Stimulated activated CD4-positive, alpha-beta T cell treated with anti-CD3 and anti-CD28 coated beads, Interleukin-12 subunit alpha, Interleukin-12 subunit beta, amount 100 ng/mL, for 4 hours (primary cell): Measurements from ENCODE around the gene SLC2A4.

Source experiments
- DNase-seq: peaks from one replicate; pipeline ENCODE4 v3.0.0-alpha.2; 2020

Gene SLC2A4

DNA sequence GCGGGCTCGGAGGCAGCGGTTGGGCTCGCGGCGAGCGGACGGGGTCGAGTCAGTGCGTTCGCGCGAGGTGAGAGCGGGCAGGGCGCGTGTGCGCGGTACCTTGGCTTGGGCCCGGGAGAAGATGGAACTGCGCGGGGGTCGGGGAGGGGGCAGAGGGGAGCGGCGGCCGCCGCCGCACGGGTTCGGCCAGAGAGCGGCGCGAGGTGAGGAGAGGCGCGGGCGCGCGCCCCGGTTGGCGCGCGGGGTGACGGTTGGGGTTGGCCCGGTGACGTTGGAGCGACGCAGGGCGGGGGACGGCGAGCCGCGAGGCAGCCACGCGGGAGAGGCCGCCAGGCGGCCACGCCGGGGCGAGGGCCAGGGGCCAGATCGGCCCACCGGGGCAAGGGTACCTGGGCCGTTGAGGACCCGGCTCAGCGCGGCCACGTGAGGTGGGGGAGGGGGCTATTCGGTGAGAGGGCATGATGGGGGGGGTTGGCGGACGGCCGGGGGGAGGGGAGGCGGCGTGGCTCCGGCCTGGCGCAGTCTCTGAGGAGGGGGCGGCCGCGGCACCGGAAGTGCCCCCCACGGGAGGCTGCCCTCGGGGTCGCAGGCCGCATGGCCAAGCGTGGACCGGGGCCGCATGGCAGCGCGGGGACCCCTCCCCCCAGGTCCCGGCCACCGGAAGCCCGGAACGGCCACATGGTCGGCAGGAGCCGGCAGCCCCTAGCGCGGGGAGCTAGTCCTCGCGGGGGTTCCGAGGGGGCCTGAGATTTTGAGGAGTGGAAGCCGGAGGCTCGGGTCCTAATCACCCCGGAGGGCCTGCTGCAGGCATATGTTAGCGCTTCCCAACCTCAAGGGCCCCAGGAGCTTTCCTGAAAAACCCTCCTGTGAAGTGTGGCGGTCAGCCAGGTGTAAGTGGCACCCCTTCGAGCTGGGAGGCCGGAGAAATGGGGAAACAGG lies 26.4 kb downstream of the SLC2A4 start:
- DNase-seq: peak; percentile 46

DNA sequence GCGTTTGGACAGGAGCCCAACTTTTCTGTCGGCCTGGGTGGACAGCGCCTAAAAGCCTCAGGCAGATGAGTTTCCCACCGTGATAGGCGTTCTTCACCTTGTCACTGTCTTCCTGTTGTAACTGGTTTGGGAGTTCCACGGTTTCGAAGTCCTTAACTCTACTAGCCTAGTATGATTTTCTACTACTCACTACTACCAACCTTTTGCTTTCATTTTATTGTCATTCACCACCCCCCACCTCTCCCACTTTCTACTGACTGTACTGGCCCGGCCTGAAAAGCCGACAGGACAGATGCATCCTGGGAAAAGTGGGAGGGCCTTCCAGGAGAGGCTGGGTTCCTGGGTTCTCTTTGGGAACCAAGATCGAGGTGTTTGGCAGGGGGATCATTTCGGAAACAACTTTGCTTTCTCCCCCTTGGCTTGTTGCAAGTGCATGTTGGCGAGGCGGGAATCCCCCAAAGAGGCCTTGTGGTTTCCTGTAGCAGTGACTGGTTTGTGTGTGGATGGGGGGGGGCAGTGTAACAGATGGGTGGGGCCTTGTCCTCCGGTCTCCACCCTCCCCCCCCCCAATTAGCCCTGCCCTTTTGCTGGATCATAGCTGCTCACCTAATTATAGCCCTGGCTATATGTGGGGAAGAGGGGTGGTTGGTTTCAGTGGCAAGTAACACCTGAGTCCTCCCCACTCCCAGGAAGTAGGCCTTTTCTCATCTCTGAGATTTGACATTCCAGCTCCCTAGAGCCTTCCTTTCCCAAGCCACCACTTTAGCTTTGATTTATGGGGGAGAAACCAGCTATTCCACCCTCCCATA lies 27.3 kb downstream of the SLC2A4 start:
- DNase-seq: peak; percentile 74

DNA sequence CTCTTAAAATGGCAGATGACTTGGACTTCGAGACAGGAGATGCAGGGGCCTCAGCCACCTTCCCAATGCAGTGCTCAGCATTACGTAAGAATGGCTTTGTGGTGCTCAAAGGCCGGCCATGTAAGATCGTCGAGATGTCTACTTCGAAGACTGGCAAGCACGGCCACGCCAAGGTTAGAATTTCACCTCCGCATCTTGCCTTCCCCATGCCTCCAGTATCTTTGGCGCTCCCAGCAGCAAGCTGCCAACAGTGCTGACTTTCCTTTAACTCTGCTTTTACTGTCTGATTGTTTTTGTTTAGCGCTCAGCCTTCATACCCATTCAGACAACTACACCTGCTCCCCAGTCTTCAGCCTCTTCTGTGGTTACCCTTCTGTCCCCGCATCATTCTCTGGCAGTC lies 28.1 kb downstream of the SLC2A4 start:
- DNase-seq: no peak

DNA sequence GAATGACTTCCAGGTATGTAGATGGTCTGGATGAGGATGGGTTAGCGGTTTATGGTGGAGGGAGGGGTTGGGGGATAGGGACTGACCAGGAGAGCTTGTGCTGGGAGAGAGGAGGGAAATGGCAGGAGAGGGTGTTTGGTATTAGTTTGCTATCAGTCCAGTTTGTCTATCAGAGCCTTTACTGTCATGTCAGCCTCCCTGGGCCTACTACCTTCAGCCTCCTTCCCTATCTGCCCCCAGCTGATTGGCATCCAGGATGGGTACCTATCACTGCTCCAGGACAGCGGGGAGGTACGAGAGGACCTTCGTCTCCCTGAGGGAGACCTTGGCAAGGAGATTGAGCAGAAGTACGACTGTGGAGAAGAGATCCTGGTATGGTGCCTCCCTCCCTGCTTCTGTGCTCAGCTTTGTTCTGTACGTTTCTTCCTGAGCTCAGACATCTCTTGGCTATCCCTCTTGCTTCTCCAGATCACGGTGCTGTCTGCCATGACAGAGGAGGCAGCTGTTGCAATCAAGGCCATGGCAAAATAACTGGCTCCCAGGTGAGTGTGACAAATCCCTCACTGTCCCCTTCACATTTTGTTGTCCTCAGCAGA lies 29.7 kb downstream of the SLC2A4 start:
- DNase-seq: no peak

DNA sequence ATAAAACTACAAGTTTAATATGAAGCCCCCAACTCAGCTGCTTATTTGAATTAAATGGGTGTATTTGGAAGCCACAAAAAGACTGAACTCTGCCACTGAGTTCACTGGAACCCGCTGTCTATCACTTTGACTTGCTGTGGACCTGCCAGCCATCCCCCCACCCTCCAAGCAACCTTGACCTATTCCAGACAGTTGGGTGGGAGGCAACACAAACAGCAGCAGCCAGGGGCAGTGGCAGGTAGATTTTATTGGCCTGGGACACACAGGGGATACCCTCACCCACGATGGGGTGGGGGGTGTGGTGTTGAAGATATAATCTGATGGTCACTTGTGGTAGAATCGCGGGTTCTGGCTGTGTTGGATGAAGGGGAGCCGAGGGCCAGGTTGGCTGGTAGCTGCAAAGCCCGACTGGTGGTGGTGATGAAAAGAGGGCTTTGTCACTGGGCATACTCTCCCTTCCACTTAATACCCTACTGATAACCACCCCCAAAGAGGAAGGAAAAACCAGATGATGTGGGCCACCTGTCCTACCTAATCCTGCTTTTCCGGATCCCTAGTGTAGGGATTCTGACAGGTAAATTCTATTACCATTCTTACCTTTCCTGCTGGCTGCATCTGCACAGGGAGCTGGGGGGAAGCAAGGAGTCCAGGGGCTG lies 31.0 kb downstream of the SLC2A4 start:
- no peak for DNase-seq

DNA sequence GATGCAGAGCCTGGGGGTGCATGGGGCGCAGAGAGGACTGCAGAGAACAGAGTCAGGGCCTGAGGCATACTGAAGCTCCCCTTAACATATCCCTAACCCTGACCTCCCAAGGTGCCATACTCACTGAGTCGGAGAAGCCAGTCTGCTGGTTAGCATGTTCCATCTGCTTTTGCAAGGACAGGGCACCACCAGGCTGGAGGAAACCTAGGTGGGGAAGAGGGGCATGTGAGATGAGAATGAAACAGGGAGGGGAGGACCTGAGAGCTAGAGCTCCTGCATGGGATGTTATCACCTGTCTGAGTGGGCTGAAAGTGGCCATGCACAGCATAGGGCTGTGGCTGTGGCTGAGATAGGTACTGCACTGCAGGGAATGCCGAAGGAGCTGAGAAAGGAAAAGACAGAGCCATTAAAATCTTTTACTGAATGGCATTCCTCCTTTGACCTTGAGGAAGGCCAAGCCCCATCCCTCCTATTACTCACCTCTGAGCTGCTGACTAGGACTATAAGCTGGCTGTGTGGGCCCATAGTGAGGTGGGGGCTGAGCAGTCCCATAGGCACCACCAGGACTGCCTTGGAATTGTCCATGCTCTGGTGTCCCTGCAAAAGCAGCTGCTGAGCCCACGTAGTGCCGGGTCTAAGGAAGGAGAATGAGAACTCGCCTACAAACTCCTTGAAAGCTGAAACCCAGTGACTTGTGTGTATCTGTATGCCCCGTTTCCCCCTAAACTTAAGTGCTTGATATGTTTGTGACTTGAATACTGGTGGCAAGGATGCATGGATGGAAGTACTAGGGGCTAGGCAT lies 31.8 kb downstream of the SLC2A4 start:
- no peak for DNase-seq

DNA sequence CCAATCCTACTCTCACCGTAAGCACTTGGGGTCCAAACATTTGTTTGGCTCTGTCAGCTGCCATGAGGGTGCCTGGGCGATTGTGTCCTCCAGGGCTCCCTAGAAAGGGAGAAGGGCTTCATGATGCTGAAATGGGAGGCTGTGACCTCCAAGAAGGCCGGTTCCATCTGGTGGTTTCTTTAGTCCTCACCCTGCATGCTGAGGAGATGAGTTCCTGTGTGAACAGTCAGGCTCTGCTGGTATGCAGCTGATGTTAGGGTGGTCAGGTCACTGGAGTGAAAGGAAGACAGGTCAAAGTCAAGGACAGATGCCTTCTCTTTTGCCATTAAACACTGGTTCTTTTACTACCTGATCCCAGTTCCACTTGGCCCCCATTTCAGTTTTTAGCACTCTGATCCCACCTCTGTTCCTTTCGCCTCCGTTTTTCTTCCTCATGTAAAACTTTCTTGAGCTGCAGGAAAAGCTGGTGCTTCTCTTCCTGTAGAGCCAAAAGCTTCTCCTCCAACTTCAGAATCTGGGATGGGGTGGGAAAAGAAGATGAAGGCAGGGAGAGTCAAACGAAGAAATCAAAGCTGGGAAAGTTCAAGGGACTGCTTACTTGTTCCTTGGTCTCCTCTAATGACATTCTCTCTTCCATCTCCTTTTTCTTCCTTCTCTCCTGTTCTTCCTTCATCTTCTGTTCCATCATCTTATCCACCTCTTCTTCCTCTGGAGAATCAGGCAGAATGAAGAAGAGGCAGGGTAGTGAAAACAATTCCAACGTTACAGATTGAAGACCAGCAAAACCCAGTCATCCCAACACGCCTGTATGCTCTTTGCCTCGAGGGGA lies 32.6 kb downstream of the SLC2A4 start:
- no peak for DNase-seq

DNA sequence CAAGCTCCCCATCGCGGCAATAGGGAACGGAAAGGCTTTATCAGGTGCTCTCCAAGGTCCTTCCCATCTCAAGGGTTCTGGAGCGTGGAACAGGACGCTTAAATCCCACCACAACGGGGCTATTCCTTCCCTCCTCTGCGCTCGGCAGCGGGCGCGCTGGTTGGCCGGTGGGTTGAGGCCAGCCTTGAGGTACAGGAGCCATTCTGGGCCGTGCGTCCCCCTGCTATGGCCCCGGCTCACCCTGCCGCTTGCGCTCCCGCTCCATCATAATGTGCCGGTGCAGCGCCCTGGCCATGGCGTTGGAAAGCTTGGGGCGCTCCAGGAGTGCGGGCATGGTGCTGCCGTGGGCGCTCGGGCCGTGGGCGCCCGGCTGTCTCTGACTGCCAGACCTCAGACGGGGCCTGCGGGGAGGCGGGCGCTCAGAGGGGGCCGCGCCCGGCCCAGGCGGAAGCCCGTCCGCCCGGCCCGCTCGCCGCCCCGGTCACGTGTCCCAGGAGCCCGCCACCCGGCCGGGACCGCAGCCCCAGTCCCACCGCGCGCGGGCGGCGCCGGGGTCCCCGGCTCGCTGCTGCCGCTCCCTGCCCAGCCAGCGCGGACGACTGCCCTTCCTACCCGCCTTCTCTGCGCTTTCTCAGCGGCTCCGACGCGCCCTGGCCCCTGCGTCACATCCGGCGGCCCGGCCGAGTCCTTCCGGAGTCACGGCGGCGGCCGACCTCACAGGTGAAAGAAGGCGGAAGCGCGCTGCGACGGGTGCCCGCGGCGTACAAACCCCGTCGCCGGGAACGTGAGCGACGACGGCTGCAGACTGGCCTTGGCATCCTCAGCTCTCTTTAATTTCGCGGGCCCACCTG lies 33.4 kb downstream of the SLC2A4 start, which contains the start of gene GPS2:
GPS2 (minus strand) TSS at position 642 of the 851 bp plus-strand sequence; CDS start at position 334, 308 bp downstream.
- peak; percentile 94 for DNase-seq

DNA sequence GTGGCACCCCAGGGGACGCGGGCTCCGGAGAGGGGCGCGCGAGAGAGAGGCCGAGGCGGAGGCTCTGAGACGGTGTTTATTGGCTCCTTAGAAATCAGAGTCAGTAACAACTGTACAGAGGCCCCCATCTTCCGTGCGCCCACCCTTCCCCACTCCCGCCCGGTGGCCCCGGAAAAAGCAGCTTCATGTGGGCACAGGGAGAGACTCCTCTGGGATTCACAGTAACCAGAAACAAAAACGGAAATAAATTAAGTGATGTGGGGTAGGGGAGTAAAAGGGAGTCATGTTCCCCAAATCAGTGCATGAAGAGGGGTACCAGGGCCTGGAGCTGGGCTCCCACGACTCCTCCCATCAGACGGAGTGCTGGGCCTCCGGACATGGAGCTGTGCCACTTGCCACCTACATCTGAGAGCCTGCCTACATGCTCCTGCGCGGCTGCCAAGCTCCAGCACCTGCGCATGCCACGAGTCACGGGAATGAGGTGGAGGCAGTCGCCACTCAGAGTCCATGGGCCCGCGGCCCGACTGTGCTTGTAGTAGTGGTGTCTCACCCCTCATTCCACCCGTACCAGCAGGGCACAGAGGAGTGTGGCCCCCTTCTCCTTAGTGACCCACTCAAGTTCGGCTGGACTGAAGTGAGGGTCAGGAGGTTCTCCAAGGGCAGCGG lies 34.2 kb downstream of the SLC2A4 start:
- no peak for DNase-seq

DNA sequence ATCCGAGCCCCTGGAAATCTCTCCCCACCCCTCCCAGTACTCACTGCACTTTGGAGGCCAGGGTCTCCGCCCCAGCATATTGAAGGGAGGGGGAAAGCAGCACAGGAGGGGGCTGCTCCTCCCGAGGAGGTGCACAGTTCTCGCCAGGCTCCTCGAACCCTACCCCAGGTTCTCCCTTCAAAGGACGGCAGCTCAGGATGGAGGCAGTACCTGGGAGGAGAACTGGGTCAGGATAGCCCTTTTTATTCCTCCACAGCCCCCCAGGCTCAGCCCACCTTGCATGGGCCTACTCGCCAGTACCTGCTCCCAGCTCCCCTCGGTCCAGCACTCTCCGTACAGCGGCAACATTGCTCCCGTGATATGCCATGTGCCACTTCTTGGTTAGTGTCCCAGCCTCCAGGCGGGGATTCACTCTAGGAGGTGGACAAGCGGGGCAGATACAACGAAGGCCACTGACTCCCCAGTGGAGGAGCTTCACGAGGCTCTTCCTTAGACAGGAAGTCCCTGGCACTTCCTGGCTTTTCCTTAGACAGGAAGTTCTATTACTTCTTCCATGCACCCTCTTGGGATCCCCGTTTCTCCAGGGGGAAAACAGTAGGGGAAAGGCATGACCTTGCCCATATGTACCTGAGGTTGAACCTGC lies 35.8 kb downstream of the SLC2A4 start:
- DNase-seq: no peak

DNA sequence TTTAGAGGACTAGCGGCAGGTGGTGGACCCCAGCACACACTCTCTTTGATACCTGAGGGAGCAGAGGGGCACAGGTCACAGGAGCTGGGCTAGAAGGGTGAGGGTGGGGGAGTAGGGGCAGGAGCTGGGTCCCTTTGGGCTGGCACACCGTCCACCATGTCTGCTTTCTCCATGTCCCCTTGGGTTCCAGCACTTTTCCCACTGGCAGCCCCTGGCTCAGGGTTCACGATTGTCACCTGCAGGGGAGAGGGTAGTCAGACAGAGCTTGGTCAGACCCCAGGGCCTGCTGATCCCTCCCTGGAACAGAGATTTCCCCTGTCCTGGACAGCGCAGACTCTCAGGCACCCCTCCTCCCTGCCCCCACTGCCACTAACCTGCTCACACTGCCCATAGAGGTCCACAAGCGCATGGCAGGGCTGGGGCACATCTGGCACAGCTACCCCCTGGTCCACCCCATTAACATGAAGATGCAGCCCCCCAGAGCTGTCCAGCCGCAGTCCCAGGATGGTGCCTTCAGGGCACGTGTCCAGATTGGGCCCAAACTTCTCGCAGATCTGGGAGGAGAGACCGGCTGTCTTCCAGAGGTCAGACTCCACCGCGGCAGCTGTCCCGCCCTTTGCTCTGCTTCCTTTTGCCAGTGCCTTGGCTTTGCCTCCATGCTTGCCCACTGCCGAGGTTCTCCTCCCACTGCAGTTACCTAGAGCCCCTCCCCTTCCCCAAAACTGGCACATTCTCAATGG lies 36.8 kb downstream of the SLC2A4 start:
- DNase-seq: no peak

DNA sequence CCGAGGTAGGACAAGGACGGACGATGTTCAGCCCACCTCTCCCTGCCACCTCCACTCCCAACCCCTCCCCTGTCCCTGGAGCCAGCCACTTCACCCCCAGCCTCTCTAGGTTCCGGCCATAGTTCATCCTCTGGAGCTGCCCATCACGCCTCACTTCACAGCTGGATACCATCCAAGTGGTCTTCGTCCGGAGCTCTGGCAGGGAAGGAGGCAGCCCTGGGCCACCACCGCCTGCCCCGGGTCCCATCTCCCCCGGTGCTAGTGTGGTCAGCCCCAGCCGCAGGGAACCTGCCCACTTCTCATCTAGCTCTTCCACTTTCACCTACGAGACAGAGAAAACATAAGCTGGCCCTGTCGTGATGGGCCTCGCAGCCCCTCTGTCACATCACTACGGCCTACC lies 39.9 kb downstream of the SLC2A4 start:
- no peak for DNase-seq

DNA sequence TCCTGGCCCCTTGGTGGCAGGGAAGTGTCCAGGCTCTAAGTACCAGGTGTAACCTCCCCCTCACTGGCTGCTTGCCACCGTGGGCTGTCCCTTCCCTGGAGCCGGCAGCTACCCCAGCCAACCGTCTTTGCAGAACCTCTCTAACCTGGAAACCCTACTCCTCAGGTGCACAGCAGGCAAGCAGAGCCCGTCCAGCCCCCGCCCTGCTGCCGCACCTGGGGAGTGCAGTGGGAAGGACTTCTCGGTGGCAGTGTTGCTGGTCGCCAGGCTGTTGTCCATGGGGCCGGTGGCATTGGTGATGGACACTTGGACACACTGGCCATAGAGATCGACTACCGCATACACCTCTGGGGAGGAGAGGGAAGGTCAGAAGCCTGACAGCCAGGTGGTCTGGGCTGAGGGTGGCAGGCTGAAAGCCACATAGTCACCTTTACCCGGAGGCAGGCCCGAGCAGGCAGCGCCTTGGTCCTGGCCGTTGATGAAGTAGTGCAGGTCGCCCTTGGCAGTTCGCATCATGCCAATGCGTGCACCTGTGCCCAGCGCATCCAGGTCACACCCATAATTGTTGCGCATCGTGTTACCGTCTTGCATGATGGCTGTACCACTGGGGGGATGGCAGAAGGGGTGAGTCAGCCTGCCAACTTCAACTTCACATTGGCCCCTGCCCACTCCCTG lies 41.1 kb downstream of the SLC2A4 start:
- DNase-seq: no peak

DNA sequence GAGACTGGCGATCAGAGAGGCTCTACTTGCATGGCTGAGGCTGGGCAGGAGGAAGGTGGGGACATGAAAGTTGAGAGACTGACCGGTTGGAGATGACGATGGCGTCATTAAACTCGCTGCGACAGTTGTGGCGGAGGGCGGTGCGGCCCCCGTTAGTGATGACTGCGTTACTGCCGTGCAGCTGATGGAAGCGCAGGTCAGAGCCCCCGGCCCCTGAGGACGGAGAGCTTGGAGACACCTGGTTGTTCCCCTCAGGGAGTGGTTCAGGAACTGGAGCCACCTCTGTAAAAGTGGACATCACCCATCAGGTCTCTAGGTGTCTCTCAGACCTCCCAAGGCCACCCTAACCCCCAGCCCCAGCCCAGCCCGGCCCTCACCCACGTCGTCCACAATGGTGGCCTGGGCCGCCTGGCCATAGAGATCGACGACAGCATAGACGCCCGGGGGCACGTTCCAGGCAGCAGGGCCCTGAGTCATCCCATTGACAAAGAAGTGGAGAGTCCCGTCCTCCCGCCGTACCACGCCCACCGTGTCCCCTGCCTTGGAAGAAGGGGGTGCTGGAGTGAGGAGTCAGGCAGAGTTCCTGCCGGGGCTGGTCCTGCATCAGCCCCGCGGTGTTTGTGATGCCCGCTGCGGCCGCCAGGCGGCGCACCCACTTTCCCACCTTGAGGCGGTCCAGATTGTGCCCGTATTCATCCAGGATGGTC lies 42.4 kb downstream of the SLC2A4 start:
- peak; percentile 62 for DNase-seq

DNA sequence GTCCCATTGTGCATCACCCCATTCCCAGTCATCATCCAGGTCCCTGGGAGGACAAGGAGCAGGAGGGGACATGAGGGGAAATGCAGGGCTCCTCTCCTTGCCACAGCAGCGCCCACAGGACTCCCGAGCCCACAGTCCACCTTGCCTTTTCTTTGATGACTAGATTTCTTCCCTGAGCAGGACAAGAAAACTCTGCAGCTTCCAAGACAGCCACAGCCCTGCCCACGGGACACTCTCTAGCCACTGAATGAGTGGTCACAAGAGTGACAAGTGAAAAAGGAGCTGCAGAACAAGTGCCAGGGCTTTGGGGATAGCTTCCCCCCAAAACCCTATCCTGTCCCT lies 42.9 kb downstream of the SLC2A4 start:
- no peak for DNase-seq

DNA sequence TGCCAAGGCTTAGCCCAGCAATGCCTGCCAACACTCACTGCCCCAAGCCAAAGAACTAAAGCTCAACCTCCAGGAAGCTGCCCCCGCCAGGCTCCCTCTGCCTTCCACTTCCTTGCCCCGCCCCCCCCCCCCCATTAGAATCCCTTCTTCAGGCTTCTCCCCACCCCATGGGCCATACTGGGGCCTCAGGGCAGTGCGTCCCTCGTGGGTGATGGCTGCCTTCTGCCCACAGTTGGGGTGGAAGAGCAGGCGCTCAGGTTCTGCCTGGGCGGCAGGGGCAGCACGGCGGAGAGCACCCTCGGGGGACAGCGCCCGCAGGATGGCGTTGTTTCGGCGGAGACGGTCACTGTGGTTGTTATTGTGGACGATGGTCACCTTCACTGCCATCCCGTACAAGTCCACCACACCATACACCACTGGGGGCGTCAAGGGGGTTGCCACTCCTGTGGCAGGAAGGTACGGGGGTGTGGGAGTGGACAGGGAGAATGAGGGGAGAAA lies 43.6 kb downstream of the SLC2A4 start:
- DNase-seq: no peak

DNA sequence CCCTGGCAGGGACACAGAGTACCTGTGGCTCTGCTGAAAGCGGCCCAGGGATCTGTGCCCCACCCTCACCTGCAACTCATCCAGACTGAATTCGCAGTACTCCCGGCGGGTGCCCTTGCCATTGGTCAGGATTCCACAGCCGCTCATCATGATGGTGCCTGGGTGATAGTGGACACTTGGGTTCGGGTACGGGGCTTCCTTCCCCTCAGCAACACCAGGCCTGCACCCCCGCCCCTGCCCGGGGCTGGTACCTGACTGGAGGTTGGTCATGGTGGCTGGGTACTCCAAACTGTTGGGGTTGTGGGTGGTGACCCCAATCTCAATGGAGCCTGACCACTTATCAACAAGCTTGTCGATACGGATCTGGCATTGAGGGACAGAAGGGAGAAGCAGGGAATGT lies 44.7 kb downstream of the SLC2A4 start:
- no peak for DNase-seq
